NCI-H1694 (cell line): ENCODE data around the gene DOCK2.
A peak's percentile ranks its signal among the peaks of the same experiment; 100 is the strongest.

Experiments used
- DNase-seq: peaks from one replicate; lab custom pipeline; 2025; lab: John Stamatoyannopoulos, UW

The DOCK2 gene

GRCh38 chr5:170097934-170098333 is 460.9 kb downstream of the DOCK2 start:
- no peak for DNase-seq

GRCh38 chr5:170100066-170100943 is 463.2 kb downstream of the DOCK2 start:
- DNase-seq = peak; percentile 70

DNA sequence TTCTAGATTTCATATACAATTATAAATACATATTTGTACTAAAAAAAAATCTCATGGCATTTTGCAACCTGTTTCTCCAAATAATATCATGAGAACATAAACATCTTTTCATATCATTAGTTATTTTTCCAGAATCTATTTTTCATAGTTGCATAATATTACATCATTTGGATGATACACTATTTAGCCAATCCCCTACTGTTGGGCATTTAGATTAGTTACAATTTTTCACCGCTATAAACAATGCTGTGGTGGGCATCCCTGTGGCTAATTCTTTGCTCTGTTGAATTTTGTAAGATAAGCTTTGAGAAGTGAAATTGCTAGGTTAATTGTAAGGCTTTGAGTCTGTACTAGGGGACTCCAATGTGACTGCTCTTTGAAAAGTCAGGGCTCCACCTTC is 466.4 kb downstream of the DOCK2 start:
- no peak for DNase-seq

DNA sequence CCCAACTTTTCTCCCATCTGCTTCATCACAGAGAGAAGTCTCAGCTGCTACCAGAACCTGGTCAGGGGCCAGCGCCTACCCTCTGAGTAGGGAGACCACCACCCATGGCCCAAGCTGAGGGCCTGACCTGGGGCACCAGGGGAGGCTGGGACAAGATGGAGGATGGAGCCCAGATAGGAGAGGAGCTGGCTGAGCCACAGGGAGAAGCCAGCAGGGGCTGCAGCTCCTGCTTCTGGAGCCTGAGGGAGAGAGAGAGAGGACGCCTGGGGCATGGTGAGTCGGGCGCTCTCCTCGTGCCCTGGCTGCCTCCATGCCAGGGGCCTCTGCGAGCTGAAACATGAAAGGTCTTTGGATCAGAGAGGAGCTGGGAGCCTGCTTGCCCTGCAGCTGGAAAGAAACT is 467.2 kb downstream of the DOCK2 start:
- no peak for DNase-seq

DNA sequence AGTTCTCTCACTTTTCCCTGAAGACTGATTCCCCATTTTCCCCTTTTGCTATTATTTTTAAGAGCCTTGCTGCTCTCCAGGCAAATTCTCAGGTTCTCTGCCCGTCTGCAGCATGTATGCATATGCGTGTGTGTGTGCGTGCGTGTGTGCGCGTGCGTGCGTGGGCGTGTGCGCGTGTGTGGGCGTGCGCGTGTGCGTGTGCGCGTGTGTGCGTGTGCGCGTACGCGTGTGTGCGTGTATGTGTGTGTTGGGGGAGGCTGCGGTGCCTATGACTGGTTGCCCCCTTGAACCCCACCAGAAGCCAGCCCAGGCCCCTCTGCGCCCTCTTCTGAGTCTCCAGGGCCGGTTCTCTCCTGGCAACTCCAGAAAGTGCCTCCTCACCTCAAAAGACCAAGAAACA is 467.6 kb downstream of the DOCK2 start:
- DNase-seq = no peak

- no peak for DNase-seq
Observed at GRCh38 chr5:170105642-170106611, 468.9 kb downstream of the DOCK2 start, which contains the start of gene FOXI1. Gene FOXI1, plus strand, starts transcription at chr5:170105897. Its CDS starts 61 bp downstream, at chr5:170105958.

DNA sequence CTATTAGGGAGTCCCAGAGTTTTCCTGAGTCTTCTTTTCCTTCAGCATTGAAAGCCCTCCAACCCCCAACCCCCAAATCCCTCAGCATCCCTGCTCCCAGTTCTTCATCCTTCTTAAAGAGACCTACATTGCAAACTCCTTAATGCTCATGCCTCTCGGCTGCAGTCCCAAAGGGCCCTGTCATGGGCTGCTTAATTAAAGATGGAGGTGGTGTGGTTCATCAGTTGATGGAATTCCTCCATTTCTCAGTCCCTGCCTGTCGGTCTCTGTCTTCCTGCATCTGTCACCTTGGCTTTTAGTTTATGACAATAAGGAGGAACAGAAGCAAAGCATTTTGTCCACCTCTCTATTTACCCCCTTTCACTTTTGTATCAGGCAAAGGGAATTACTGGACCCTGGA is 470.6 kb downstream of the DOCK2 start:
- no peak for DNase-seq

GRCh38 chr5:170108266-170108785 is 471.3 kb downstream of the DOCK2 start:
- no peak for DNase-seq

DNA sequence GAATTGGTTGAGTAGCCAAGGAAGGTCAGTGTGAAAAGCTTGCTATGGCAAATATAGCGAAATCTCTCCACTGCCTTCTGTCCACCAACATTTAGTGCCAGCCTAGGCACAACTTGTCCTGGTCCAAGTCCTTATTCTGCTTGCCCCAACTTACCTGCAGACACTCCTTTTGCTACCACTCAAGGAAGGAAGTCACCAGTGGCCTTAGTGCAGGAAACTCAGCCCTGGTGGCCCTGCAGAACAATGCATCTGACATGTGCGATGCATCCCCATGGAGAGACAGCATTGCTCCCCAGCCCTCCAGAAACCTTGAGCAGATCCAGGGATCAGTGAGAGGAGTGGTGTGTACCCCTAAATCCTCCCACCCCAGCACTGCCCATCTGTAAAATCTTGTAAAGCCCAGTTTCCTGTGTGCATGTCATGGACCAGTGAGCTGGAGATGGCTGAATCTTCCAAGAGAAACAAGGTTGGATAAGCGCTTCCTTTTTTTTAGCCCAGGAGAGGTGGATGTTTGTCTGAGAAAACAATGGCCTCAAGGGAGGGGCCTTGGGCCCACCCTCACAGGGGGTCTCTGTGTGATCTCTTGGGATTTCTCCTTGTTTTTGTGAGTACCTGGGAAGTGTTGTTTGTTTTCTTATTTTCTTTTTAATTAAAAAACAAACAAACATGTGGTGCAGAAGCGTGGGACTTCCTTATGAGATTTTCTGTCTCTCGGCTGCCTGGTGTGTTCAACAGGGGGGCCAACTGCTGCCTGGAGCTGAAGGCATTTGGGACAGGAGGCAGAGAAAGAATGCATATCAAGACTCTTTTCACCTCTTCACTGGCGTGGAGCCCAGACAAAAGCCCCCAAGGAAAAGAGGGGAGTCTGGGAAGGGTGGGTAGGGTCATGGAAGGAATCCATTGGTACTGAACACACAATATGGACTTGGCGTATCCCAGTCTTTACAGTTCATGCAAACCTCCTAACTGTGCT is 472.3 kb downstream of the DOCK2 start:
- no peak for DNase-seq

DNA sequence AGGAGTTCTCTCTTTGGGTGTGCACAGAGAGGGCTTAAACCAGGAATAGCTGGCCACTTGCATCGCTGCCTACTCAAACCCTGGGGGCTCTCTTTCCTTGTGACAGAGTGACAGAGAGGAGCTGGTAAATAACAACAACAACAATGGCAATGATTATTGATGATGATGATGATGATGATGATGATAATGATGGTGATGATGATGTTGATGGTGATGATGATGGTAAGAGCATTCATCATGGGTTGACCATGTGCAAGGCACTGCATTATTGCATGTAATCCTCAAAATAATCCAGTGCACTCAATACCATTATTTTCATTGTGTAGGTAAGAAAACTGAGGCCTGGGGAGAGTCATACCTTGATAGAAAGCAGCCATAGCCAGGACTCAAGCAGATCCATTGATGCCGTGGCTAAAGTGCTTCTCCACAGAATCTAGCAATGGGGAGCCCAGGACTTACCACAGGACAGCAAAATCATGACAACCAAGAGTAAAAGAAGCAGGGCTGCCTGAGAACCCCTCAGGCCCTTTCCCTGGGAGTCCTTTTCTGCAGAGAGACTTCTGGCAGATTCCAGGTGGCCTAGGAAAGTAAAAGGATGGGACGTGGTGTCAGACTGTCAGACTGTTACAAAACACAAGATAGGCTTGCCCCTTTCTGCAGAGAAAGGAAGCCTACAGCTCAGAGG is 473.5 kb downstream of the DOCK2 start:
- no peak for DNase-seq

GRCh38 chr5:170111088-170111785 is 474.2 kb downstream of the DOCK2 start:
- DNase-seq = no peak

- DNase-seq = no peak
Observed at GRCh38 chr5:170112876-170113521, 475.9 kb downstream of the DOCK2 start.

DNA sequence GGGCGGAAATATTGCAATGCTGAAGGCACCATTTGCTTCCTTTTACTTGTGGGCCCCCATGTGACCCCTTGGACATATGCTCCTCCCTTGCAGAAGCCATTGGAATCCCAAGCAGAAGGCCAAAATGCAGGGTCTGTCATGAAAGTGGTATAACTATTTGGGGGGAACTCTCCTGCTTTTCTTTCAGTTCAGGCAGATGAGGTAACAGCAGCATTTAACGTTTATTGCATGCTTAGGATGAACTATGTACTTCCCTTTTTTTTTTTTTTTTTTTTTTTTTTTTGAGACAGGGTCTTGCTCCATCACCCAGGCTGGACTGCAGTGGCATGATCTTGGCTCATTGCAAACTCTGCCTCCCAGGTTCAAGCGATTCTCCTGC is 476.4 kb downstream of the DOCK2 start:
- DNase-seq = no peak

GRCh38 chr5:170114271-170114670 is 477.2 kb downstream of the DOCK2 start:
- DNase-seq = no peak

GRCh38 chr5:170115925-170116324 is 478.9 kb downstream of the DOCK2 start:
- DNase-seq = no peak

GRCh38 chr5:170117736-170118135 is 480.7 kb downstream of the DOCK2 start:
- DNase-seq = no peak

DNA sequence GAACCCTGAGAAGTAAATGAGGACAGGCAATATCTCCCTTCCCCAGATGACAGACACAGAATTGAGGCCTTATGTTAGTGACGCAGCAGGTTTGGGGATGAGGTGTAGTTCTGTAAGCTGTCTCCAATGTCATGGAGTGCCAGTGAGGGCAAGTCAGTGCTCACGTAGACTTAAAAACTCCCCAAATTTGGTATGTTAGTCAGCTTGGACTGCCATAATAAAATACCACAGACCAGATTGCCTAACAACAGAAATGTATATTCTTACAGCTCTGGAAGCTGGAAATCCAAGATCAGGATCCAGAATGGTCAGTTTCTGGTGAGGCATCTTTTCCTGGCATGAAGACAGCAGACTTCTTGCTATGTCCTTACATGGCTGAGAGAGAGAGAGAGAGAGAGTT is 483.5 kb downstream of the DOCK2 start:
- DNase-seq = no peak

GRCh38 chr5:170121321-170121720 is 484.2 kb downstream of the DOCK2 start:
- DNase-seq = no peak

DNA sequence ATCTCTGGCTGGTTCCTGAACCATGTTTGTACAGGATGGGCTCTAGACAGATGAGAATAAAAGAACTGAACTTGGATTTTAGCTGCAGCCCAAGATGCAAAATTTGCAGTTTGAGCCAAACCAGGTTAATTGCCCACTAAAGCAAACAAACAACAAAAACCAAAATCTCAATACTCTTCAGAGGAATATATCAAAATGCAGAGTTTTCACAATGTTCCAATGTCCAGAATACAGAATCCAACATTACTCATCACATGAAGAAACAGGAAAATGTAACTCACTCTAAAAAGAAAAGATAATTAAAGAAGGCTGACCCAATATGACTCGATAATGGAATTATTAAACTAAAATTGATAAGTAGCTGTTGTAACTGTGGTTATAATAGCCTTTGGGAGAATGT is 489.0 kb downstream of the DOCK2 start:
- DNase-seq = no peak

- DNase-seq = no peak
Observed at GRCh38 chr5:170126626-170127025, 489.6 kb downstream of the DOCK2 start.
